WERI-Rb-1 (cell line): ENCODE measurements around the gene ULK4.

Experiments used
- DNase-seq: peaks from one replicate; pipeline ENCODE4 v3.0.0-alpha.2; 2020
- H3K27ac ChIP-seq: fragments of 250-450 bp; sonication (Bioruptor Pico); 2 replicates; pipeline ENCODE4 v1.5.1; 2020; ENCODE audit warnings: mild to moderate bottlenecking, moderate library complexity
- H3K27me3 ChIP-seq: fragments of 250-450 bp; sonication (Bioruptor Pico); 2 replicates; pipeline ENCODE4 v1.5.1; 2021; ENCODE audit warnings: mild to moderate bottlenecking, low read depth, moderate library complexity; ENCODE audit not compliant: insufficient read depth, severe bottlenecking
- H3K36me3 ChIP-seq: fragments of 250-450 bp; sonication (Bioruptor Pico); 2 replicates; pipeline ENCODE4 v1.5.1; 2020; ENCODE audit warnings: mild to moderate bottlenecking, moderate library complexity
- H3K4me3 ChIP-seq: 2 replicates; pipeline ENCODE4 v1.5.1; 2011; ENCODE audit warnings: low read depth, mild to moderate bottlenecking, control low read depth, low read length
- H3K9me3 ChIP-seq: fragments of 250-450 bp; sonication (Bioruptor Pico); 2 replicates; pipeline ENCODE4 v1.5.1; 2021; ENCODE audit warnings: mild to moderate bottlenecking, moderate library complexity; ENCODE audit not compliant: severe bottlenecking
- CTCF ChIP-seq: IDR thresholded peaks from 2 replicates; pipeline ENCODE4 v1.5.1; 2011; ENCODE audit warnings: low read depth, mild to moderate bottlenecking, control low read depth, inconsistent platforms, low read length

ULK4 gene

GRCh38 chr3:41751597-41751996 is 210.3 kb downstream of the ULK4 start:
- H3K27ac ChIP-seq: no peak overlapping the region
- H3K27me3 ChIP-seq: no peaks in the 10 kb centered on the region
- no peaks in the 10 kb centered on the region for H3K9me3 ChIP-seq
- H3K4me3 ChIP-seq: no peak overlapping the region
- DNase-seq: no peak
- no peaks in the 10 kb centered on the region for H3K36me3 ChIP-seq
- TF ChIP-seq CTCF: no peak

- Histone ChIP-seq H3K4me3 (no peak overlapping the region), H3K9me3 (no peaks in the 10 kb centered on the region), H3K36me3 (no peaks in the 10 kb centered on the region), H3K27ac (no peak overlapping the region), H3K27me3 (no peaks in the 10 kb centered on the region)
- TF ChIP-seq CTCF: no peak
- DNase-seq: no peak
Measured at GRCh38 chr3:41749988-41750387, 211.9 kb downstream of the ULK4 start.

GRCh38 chr3:41746215-41746614 is 215.7 kb downstream of the ULK4 start:
- no peaks in the 10 kb centered on the region for H3K27me3 ChIP-seq
- H3K4me3 ChIP-seq: no peak overlapping the region
- H3K9me3 ChIP-seq: no peaks in the 10 kb centered on the region
- TF ChIP-seq CTCF: no peak
- no peak for DNase-seq
- H3K27ac ChIP-seq: no peak overlapping the region
- no peaks in the 10 kb centered on the region for H3K36me3 ChIP-seq

GRCh38 chr3:41742121-41742520 is 219.8 kb downstream of the ULK4 start:
- no peaks in the 10 kb centered on the region for H3K9me3 ChIP-seq
- H3K27me3 ChIP-seq: no peaks in the 10 kb centered on the region
- H3K36me3 ChIP-seq: no peaks in the 10 kb centered on the region
- no peak overlapping the region for H3K27ac ChIP-seq
- no peak for DNase-seq
- H3K4me3 ChIP-seq: no peak overlapping the region
- TF ChIP-seq CTCF: no peak

GRCh38 chr3:41740374-41740886 is 221.5 kb downstream of the ULK4 start:
- H3K36me3 ChIP-seq: no peaks in the 10 kb centered on the region
- H3K27me3 ChIP-seq: no peaks in the 10 kb centered on the region
- no peak for DNase-seq
- H3K9me3 ChIP-seq: no peaks in the 10 kb centered on the region
- no peak overlapping the region for H3K27ac ChIP-seq
- no peak for TF ChIP-seq CTCF
- no peak overlapping the region for H3K4me3 ChIP-seq

- H3K4me3 ChIP-seq: no peak overlapping the region
- H3K27me3 ChIP-seq: no peaks in the 10 kb centered on the region
- no peaks in the 10 kb centered on the region for H3K36me3 ChIP-seq
- no peak for DNase-seq
- no peaks in the 10 kb centered on the region for H3K9me3 ChIP-seq
- H3K27ac ChIP-seq: no peak overlapping the region
- TF ChIP-seq CTCF: no peak
Measured at GRCh38 chr3:41726891-41727290, 235.0 kb downstream of the ULK4 start.
